ENCODE results near the gene GSDMA.
A peak's percentile ranks its signal among the peaks of the same experiment; 100 is the strongest.

Gene GSDMA

DNA sequence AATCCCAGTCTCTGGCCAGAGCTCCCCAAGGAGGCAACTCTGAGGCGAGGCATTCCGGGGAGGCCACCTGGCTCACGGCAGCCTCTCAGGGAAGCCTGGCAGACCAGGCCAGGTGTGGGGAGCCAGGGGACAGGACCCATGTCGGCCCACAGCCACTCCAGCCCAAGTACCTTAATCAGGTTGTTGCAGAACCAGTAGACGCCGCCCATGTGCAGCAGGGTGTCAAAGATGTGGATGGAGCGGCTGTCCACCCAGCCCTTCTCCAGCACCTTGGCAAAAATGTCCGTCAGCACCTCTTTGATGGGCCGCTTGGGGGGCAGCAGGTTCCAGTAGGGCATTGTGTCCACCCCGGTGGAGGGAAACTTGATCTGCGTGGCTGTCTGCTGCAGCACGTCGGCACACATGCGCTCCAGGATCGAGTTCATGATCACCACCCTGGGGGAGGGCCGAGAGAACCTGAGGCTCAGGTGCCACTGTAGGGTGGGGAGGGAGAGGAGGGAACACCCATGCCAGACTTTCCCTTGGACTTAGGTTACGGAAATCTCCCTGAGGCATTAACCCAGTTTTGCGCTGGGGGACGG, 60.2 kb downstream of the GSDMA start:
- DNase-seq (ENCODE audit: low read depth), result no peak

DNA sequence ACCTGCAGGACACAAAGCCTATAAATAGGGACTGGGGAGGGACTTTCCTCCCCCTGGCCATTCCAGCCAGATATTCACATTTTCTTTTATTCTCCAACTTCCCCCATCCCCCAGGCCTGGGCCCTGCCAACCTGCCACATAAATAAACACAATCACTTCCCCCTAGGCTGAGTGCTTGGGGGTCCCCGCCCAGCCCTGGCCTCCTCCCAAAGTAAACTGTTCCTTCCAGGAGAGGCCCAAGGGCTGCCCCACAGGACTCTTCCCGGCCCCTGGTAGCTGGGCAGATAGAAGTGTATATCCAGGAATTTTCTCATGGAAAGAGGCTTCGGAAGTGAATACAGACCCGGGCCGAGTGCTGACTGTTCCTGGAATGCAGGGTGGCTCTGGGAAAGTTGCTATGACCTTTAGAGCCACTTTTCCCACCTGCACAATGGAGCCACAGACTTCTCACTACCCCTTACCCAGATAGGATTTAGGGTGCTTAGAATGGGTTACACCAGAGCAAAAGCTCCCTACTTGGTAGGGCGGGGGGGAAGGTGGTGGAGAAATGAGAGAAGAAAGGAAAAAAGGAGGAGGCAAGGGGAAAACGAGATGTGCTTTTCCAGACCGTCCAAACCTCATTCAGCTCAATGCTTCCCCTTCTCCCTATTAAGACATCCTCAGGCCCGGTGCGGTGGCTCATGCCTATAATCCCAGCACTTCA, 60.9 kb downstream of the GSDMA start:
- DNase-seq (ENCODE audit: low read depth), result no peak

DNA sequence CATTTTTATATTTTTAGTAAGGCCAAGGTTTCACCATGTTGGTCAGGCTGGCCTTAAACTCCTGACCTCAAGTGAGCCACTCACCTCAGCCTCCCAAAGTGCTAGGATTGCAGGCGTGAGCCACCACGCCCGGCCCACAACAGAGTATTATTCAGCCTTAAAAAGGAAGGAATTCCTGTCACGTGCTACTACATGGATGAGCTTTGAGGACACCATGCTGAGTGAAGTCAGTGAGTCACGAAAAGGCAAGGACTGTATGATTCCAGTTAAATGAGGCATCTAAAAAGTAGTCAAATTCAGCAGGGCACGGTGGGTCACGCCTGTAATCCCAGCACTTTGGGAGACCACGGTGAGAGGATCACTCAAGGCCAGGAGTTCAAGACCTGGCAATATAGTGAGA, 62.1 kb downstream of the GSDMA start:
- no peak for DNase-seq (ENCODE audit: low read depth)

DNA sequence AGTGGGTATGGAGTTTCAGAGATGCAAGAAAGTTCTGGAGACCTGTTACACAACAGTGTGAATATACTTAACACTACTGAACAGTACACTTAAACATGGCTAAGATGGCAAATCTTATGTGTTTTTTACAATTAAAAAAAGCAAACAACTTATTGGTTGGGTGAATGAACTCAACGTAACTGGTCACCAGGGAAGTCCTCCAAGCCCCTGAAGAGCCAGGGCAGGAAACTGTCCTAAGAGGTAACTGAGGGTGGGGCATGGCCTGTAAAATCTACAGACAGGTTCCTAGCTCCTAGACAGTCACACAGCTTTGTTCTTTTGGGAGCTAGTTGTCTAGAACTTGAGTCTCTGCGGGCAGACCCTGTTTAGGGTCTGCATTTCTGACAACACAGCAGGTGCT, 62.8 kb downstream of the GSDMA start:
- no peak for DNase-seq (ENCODE audit: low read depth)

DNA sequence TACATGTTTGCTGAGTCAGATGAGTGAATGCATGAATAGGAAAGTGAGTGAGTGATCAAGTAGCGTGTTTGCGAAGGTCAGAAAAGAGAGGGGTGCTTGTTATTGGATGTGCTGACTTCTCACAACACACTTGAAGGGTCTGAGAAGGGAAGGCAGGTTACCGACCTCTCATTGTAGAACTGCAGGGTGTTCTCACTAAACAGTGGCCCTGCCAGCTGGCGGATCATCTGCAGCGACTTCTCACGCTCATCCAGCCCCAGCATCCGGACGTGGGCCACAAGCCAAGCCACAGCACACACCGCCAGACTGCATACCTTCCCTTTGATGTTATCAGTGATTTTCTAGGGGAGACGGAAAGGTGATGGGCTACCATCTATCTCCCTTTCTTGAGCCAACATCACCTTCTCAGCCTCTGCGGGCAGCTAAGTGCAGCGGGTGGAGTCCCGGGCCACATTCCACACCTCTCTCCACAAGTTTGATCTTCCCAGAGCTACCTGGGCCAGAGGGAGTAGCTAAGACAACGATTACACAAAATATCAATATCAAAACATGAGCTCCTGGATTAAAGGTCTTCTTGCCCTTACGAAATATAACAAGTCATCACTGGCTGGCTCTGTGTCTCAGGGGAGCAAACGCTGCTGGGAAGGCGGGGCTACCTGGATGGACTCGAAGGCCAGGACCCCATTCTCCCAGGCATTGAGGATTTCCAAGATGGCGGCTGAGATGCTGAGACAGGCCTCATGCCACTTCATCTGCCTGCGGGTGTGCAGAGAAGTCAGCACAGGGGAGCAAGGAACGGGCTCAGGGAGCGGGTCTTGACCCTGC, 63.4 kb downstream of the GSDMA start:
- no peak for DNase-seq (ENCODE audit: low read depth)

DNA sequence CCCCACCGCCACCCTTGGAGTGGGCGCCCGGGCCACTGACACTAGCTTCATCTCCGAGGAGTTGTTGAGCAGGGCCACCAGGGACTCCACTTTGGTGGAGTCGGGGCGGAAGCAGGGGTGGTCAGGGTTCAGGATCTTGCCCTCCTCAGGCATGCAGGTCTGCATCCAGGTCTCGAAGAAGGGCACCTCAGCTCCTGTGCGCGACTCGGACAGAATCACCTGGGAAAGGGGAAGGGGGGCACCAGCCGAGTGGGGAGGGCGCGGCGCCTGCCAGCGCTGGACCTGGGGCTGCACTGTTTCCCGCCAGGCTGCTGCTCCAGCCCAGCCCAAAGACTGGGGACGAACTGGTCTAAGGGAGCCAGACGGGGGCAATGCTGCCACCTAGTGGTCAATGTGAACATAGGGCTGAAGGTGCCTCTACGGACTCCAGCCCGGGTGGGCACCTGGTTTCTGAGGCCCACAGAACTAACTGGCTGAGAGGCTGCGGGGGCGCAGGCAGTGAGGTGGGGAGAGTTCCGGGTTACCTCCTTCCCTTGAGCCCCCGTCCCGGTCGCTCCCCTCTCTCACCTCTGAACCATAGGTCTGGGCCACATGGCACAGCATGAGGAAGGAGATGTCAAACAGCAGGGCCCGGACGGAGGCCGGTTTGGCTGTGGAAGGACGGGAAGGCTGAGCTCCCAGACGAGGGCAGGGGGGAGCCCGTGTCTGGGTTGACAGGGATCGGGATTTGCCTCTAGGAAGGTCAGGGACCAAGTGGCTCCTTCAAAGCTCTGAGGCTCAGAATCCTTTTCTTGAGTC, 64.2 kb downstream of the GSDMA start:
- peak; percentile 61 for DNase-seq (ENCODE audit: low read depth)
